ENCODE results near the gene KIAA1671. TPM values are rescaled to one million over a fixed set of nuclear protein-coding genes. Genes with fewer than 3 reads are reported as not detected.

The KIAA1671 gene
- total and polyA plus RNA-seq, 9 of the 15 experiments (the other 6 are each of a cell fraction or from before 2014, with no cell fraction given), result under 0.01 to 0.11 (median 0.02) TPM; not detected in 5

GRCh38 chr22:25100948-25101347 is 148.4 kb downstream of the KIAA1671 start (continued):
- TF ChIP-seq SMARCA4 (IDR thresholded peaks at IDR 0.05) (peak; percentile 62; the same call in 1 of the 2 replicates), NFRKB (IDR thresholded peaks at IDR 0.05; ENCODE audit: low read depth) (no peak), HNRNPUL1 (IDR thresholded peaks at IDR 0.05; ENCODE audit: low read length) (no peak), PRDM10 (IDR thresholded peaks at IDR 0.05; ENCODE audit: partially characterized antibody) (peak; percentile 49), CBFA2T3 (IDR thresholded peaks at IDR 0.05) (peak; percentile 86), TRIM24 (IDR thresholded peaks at IDR 0.05) (peak in 1 of 2 experiments; percentile 19; a peak in 1 of 4 replicates), TEAD4 (IDR thresholded peaks at IDR 0.05; ENCODE audit: low read length) (peak; percentile 71), TEAD4 (CRISPR knock-in tag; IDR thresholded peaks at IDR 0.05; ENCODE audit: borderline replicate concordance) (no peak), ZBTB8A (IDR thresholded peaks at IDR 0.05; ENCODE audit: partially characterized antibody) (no peak), FOXK1 (CRISPR knock-in tag; IDR thresholded peaks at IDR 0.05; ENCODE audit: borderline replicate concordance) (no peak), NCOR1 (IDR thresholded peaks at IDR 0.05) (peak; percentile 70), TSC22D4 (tag; IDR thresholded peaks at IDR 0.05) (no peak), NFIC (IDR thresholded peaks at IDR 0.05) (peak; percentile 29; the same call in 1 of the 2 replicates), DPF2 (IDR thresholded peaks at IDR 0.05) (peak; percentile 60; the same call in 1 of the 2 replicates), MNT (conservative IDR thresholded peaks at IDR 0.05) (0 out of 4 replicates have a peak, but pooled peaks of 1 of the 2 experiments have one; percentile 37), PML (IDR thresholded peaks at IDR 0.05; ENCODE audit: low read length) (no peak), PCBP2 (IDR thresholded peaks at IDR 0.05; ENCODE audit: low read depth, low read length, poor library complexity, severe bottlenecking) (no peak), MTA2 (IDR thresholded peaks at IDR 0.05; ENCODE audit: low read depth) (peak; percentile 68), CBFA2T2 (conservative IDR thresholded peaks at IDR 0.05) (peak; percentile 79), FOXK2 (conservative IDR thresholded peaks at IDR 0.05 in 1 of 2, IDR thresholded peaks at IDR 0.05 in 1 of 2; ENCODE audit: low read depth in 2 of 2) (peak in 1 of 2 experiments; percentile 18; a peak in 2 of 4 replicates), KAT2B (IDR thresholded peaks at IDR 0.05; ENCODE audit: low read depth, low read length) (no peak), FIP1L1 (IDR thresholded peaks at IDR 0.05; ENCODE audit: low read depth, low read length, poor library complexity, severe bottlenecking) (no peak), RBM17 (IDR thresholded peaks at IDR 0.05; ENCODE audit: borderline replicate concordance, low read depth, low read length) (no peak)
- TF ChIP-seq, protein P1, sequence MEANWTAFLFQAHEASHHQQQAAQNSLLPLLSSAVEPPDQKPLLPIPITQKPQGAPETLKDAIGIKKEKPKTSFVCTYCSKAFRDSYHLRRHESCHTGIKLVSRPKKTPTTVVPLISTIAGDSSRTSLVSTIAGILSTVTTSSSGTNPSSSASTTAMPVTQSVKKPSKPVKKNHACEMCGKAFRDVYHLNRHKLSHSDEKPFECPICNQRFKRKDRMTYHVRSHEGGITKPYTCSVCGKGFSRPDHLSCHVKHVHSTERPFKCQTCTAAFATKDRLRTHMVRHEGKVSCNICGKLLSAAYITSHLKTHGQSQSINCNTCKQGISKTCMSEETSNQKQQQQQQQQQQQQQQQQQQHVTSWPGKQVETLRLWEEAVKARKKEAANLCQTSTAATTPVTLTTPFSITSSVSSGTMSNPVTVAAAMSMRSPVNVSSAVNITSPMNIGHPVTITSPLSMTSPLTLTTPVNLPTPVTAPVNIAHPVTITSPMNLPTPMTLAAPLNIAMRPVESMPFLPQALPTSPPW (CRISPR knock-in tag; IDR thresholded peaks at IDR 0.05), result peak; percentile 69
